Mammary epithelial cell (primary cell): Measurements from ENCODE around the gene GPR158.

Source experiments
- CTCF ChIP-seq, 2 donors: IDR thresholded peaks in 1 of 2; conservative IDR thresholded peaks in 1 of 2; 2 replicates each; pipeline ENCODE4 v1.5.1; 2011 to 2012; ENCODE audit warnings: inconsistent platforms in 2 of 2, low read length in 2 of 2, mild to moderate bottlenecking in 2 of 2, control low read depth in 1 of 2, low read depth in 1 of 2; ENCODE audit not compliant: insufficient read depth in 1 of 2; ENCODE audit errors: extremely low read depth in 1 of 2
- EZH2 ChIP-seq: IDR thresholded peaks from 2 replicates; pipeline ENCODE4 v1.6.1; 2012; ENCODE audit warnings: low read length, inconsistent platforms, borderline replicate concordance

DNA sequence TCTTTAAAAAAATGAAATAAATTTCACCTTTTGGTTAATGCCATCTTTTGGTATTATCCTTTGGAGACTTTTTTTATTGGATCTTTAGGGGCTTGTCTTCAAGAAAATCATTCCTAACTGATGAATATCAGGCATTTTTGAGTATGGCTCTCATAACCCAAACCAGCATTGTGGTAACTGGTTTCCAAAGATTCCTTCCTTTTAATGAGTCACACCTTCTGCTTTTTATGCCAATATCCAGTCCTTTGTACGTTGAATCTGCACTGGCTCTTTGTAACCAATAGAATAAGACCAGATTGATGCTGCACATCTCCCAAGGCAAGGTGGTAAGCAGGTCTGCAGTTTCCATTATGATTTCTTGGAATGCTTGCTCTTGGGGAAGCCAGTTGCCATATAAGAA is 89.1 kb downstream of the GPR158 start:
- no peak for TF ChIP-seq EZH2
- no peak for TF ChIP-seq CTCF (conservative IDR thresholded peaks at IDR 0.05 in 1 of 2, IDR thresholded peaks at IDR 0.05 in 1 of 2; ENCODE audit: extremely low read depth in 1 of 2, insufficient read depth in 1 of 2, low read depth in 1 of 2, low read length in 2 of 2)
